SHP77 treated with DMSO at 0.1 percent for 48 hours (cell line): Measurements from ENCODE around the gene AGAP1.
"Not testable (repeated sequence)": the region's sequence is repeated elsewhere in the genome, so short reads cannot be mapped to it uniquely, and the experiment has no call there.

Experiments used
- DNase-seq: peaks from one replicate; lab custom pipeline; 2025; lab: John Stamatoyannopoulos, UW

The AGAP1 gene

GRCh38 chr2:236124182-236124893 is 630.5 kb downstream of the AGAP1 start:
- DNase-seq, result no peak

GRCh38 chr2:236125541-236125940 is 631.7 kb downstream of the AGAP1 start:
- no peak for DNase-seq

- no peak for DNase-seq
These were observed 633.2 kb downstream of the AGAP1 start for GRCh38 chr2:236127010-236127409.

DNA sequence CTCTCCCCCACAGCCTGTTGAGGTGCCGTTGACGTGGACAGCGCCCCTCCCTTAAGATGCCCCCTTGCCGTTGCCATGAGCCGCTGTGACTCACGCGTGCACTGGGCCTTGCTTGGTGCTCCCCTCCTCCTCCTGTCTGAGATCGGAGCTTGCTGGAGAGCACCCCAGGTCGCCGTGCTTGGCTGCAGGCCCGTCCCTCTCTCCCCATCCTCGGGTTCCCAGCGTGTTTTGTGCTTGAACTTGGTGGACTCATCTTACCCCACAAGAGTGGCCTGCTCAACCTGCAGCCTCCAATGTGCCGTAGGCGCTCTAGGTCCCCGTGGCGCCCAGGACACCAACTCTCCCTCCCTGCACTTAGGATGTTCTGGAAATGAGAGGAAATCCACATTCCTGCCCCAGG is 634.5 kb downstream of the AGAP1 start:
- DNase-seq, result no peak

DNA sequence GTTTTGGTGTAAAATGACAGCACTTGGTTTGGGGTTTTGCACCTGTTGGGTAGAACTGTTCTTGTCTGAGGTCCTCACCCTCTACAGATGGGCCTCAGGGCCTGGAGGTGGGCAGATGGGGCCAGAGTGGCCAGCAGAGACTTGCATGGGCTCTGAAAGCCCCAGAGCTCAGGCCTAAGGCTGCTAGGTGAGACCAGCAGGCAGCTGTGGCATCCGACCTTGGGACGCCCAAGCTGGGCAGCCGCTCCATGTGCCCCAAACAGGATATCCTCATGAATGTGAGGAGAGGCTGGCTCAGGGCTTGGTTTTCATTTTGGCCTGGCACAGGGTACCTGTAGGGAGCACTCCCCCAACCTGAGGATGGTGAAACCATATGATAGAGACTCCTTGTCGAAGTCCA is 636.1 kb downstream of the AGAP1 start:
- DNase-seq, result no peak

GRCh38 chr2:236130349-236130998 is 636.6 kb downstream of the AGAP1 start:
- no peak for DNase-seq

DNA sequence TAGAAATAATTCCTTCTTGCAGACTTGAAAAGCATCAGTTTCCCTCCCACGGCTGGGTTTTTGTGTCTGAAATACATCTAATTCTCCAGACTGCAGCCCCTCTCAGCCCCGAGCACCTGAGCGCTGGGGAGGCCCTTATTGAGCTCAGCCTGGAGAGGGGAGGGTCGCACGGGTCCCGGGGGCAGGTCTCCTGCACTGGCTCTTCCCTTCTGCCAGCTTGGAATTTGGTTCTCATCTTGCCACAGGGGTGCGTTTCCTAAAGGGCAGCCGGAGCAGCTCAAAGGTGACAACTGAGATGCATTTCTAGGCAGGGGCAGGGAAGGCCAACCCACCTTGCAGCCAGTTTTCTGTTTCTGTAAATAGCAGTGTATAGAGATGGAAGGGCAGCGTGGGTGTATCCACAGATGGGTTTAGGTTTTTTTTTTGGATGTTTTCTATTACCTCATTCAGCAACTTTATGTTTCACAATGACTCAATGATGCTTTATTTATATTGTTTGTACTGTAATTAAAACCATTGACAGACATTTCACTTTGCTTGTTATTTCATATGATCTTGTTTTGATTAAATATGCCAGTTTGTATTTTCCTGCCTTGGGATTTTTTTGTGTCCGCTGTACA is 637.3 kb downstream of the AGAP1 start:
- DNase-seq, result no peak

GRCh38 chr2:236133410-236134012 is 639.7 kb downstream of the AGAP1 start:
- no peak for DNase-seq

DNA sequence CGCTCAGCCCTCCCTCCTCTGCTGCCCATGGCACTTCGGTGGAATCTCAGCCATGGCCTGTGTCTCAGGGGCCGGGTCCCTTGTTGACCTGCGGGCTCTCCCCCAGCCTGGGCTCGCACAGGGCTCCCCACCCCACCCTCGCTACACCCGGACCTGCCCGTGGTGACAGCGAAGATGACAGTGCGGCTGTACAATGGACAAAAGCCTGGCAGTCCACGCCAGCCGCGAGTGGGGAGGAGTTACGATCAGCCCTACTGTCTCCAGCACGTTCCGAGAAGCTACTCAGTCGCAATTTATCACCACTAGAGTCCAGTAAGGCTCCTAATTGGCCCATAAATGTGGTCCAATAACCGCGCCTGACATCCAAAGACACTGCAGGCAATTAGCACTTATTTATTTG is 642.7 kb downstream of the AGAP1 start:
- DNase-seq, result no peak

- no peak for DNase-seq
These were observed 643.2 kb downstream of the AGAP1 start for GRCh38 chr2:236137066-236137465.

DNA sequence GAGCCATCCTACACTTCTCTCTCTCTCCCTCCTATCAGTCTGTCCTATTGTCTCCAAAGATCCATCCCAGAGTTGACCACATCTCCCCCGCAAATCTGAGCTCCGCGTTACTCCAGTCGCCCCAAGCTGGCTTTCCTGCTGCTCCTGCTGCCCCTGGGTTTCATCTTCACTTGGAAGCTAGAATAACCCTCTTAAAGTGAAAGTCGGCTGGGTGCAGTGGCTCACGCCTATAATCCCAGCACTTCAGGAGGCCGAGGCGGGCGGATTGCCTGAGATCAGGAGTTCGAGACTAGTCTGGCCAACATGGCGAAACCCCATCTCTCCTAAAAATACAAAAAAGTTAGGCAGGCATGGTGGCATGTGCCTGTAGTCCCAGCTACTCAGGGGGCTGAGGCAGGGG is 647.8 kb downstream of the AGAP1 start:
- DNase-seq, result not testable (repeated sequence)

DNA sequence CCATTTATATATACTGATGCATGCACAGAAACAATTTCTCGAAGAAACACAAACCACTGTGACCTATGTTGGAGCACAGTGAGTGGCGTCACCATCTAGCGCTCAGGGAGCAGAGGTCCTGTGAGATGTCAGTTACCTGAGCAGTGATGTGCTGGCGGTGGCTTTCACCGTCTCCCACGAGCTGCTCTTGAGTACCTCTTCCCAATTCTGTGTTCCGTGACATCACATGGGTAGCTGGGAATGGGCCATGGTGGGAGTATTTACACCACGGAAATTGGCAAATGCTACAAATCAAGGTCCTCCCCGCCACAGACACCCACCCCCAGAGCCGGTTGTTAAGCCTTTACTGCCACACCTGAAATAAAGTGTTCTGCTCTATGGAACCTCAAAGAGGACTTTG is 650.0 kb downstream of the AGAP1 start:
- DNase-seq, result no peak

DNA sequence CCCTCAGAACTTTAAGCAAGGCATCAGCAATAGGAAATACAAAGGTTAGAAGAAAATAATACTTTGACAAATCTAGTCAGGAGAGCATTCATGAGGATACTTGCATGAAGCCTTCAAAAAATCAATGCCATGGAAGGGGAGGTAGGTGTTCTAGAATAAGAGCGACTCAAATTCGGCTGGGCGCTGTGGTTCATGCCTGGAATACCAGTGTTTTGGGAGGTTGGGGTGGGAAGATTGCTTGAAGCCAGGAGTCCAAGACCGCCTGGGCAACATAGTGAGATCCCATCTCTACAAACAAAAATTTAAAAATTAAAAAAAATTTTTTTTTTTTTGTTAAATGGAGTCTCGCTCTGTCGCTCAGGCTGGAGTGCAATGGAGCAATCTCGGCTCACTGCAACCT is 652.6 kb downstream of the AGAP1 start:
- no peak for DNase-seq

DNA sequence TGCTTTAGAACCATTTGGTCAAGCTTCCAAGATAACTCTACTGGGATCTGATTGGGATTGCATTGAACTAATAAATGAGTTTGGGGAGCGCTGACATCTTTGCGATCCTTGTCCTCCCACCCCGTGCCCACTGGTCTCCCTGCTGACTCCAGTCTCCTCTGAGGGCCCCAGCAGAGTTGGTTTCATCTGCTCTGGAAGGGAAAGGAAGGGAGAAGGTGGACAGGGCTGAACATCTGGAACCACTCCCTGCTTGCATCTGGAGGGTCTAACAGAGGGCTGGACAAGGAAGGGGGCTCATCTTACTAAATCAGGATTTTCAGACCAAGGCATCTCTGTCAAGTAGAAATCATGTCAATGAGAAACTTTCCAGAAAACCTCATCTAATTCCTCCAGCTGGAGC is 661.6 kb downstream of the AGAP1 start:
- DNase-seq, result no peak

GRCh38 chr2:236156095-236156859 is 662.4 kb downstream of the AGAP1 start:
- no peak for DNase-seq

DNA sequence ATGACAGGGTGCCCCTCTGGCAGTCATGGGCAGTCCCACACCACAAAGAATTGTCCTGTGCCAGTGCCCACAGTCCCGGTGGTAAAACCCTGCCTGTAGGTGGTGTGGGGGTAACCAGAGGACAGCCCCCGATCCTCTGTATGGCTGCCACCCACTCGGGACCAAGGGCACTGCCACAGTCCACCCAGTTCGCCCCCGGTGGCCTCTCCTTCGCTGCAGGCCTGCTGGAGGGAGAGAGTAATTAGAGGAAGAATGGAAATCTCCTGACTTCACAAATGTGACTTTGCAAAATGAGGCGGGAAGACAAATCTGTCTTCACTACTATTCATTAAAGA is 663.0 kb downstream of the AGAP1 start:
- DNase-seq, result no peak

- no peak for DNase-seq
These were observed 663.5 kb downstream of the AGAP1 start for GRCh38 chr2:236157366-236157765.

GRCh38 chr2:236157815-236158498 is 664.1 kb downstream of the AGAP1 start:
- DNase-seq, result no peak

DNA sequence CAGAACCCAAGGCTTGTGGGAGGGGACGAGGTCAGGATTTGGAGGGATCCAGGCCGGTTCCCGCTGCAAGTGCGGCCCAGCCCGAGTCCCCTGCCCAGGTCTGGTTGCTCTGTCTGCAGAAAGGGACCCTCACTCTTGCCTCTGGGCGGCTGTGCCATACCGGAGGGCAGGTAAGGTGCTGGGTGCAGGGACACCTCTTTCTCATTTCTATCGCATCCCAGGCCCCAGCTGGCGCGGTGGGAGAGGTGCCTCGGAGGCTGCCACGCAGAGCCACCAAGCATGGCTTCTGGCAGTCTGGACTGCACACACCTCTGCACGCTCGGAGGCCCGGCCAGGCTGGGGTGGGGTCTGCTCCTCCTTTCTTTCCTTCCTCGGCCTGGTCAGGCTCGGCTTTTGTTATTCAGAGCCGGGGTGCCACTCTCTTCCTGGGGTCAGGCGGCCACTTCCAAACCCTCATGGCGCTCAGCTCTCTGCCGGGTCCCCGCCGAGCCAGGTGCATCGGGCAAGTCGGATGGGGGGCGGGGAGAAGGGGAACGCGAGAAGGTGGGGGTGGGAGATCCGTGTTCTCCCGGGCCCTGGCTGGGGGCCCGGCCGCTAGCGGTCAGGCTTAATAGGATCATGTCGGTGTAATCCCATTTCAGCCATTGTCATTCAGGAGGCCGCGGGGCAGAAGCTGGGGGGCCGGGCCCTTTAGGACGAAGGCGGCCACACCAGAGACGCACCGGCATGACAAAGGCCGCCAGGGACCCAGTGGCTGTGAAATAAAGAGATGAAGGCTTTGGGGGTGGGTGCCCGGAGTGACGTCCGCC is 665.3 kb downstream of the AGAP1 start:
- no peak for DNase-seq

GRCh38 chr2:236159778-236160170 is 665.9 kb downstream of the AGAP1 start:
- DNase-seq, result no peak
